ENCODE measurements around the gene TEAD3. TPM values are rescaled to one million over a fixed set of nuclear protein-coding genes. Genes with fewer than 3 reads are reported as not detected.
A peak's percentile ranks its signal among the peaks of the same experiment; 100 is the strongest.

Gene TEAD3
- total RNA-seq, 4 donors from 2014 or later: 11.5 to 14.8 (median 13.5) TPM

- intact Hi-C loops (cut with DNase I; ENCODE audit: low total_unique reads): no loop called here
- Histone ChIP-seq H3K27me3 (no peaks in the 10 kb centered on the region), H3K4me3 (peak overlapping the region; percentile 33 to 53 (median 38)), H3K27ac (peak overlapping the region; percentile 64 to 78 (median 69)), H3K4me1 (peaks cover 29 to 62% of the 10 kb centered on the region in 2 donors), H3K9me3 (no peaks in the 10 kb centered on the region), H3K36me3 (no peaks in the 10 kb centered on the region)
- in situ Hi-C loops (cut with MboI; ENCODE audit: low sequenced_read_pairs in 4 of 4): no loop called here
- TF ChIP-seq POLR2A (IDR thresholded peaks at IDR 0.05) (no peak), CTCF (IDR thresholded peaks at IDR 0.05 in 4 of 5, conservative IDR thresholded peaks at IDR 0.05 in 1 of 5) (no peak)
- ATAC-seq: peak; percentile 48 to 58
- peak in 1 of 2 donors; percentile 63 for DNase-seq
Measured at GRCh38 chr6:35489995-35490791, 6.7 kb downstream of the TEAD3 start.

GRCh38 chr6:35489066-35489465 is 7.8 kb downstream of the TEAD3 start:
- no peak for TF ChIP-seq CTCF (IDR thresholded peaks at IDR 0.05 in 4 of 5, conservative IDR thresholded peaks at IDR 0.05 in 1 of 5)
- TF ChIP-seq POLR2A (IDR thresholded peaks at IDR 0.05): no peak
- ATAC-seq (no peak), DNase-seq (no peak)
- H3K4me3 ChIP-seq: no peak overlapping the region
- peak overlapping the region; percentile 64 to 78 (median 69) for H3K27ac ChIP-seq
- no peaks in the 10 kb centered on the region for H3K36me3 ChIP-seq
- peaks cover 21 to 51% of the 10 kb centered on the region in 2 donors for H3K4me1 ChIP-seq
- in situ Hi-C loops (cut with MboI; ENCODE audit: low sequenced_read_pairs in 4 of 4) (no loop called here), intact Hi-C loops (cut with DNase I; ENCODE audit: low total_unique reads) (no loop called here)
- H3K9me3 ChIP-seq: no peaks in the 10 kb centered on the region
- no peaks in the 10 kb centered on the region for H3K27me3 ChIP-seq

- intact Hi-C loops (cut with DNase I; ENCODE audit: low total_unique reads) (no loop called here), in situ Hi-C loops (cut with MboI; ENCODE audit: low sequenced_read_pairs in 4 of 4) (no loop called here)
- Histone ChIP-seq H3K27me3 (no peaks in the 10 kb centered on the region), H3K27ac (peak overlapping the region in 3 of 4 donors; percentile 21 to 78 (median 24)), H3K36me3 (no peaks in the 10 kb centered on the region), H3K4me1 (peaks cover 18 to 45% of the 10 kb centered on the region in 2 donors), H3K4me3 (no peak overlapping the region), H3K9me3 (no peaks in the 10 kb centered on the region)
- ATAC-seq (no peak), DNase-seq (no peak)
- TF ChIP-seq POLR2A (IDR thresholded peaks at IDR 0.05) (no peak), CTCF (IDR thresholded peaks at IDR 0.05 in 4 of 5, conservative IDR thresholded peaks at IDR 0.05 in 1 of 5) (no peak)
Measured at GRCh38 chr6:35488517-35488862, 8.4 kb downstream of the TEAD3 start.

- Histone ChIP-seq H3K9me3 (no peaks in the 10 kb centered on the region), H3K27ac (peak overlapping the region in 2 of 4 donors; percentile 24 to 78), H3K27me3 (no peaks in the 10 kb centered on the region), H3K4me1 (peaks cover 18 to 44% of the 10 kb centered on the region in 2 donors), H3K4me3 (no peak overlapping the region), H3K36me3 (no peaks in the 10 kb centered on the region)
- DNase-seq (no peak), ATAC-seq (no peak)
- TF ChIP-seq POLR2A (IDR thresholded peaks at IDR 0.05): no peak
- TF ChIP-seq CTCF (IDR thresholded peaks at IDR 0.05 in 4 of 5, conservative IDR thresholded peaks at IDR 0.05 in 1 of 5): no peak
- in situ Hi-C loops (cut with MboI; ENCODE audit: low sequenced_read_pairs in 4 of 4): no loop called here
- intact Hi-C loops (cut with DNase I; ENCODE audit: low total_unique reads): no loop called here
Measured at GRCh38 chr6:35487658-35488516, 9.0 kb downstream of the TEAD3 start.

Measured in gastrocnemius medialis (tissue), 4 donors.